Ascending aorta (tissue), 2 donors: ENCODE results near the gene CSRNP3. TPM values are rescaled to one million over a fixed set of nuclear protein-coding genes. Genes with fewer than 3 reads are reported as not detected.
"Not testable (repeated sequence)": the region's sequence is repeated elsewhere in the genome, so short reads cannot be mapped to it uniquely, and the experiment has no call there.

Source experiments
- DNase-seq, 2 donors: peaks; one replicate each; pipeline ENCODE4 v3.0.0-alpha.2; 2019; ENCODE audit warnings: low spot score in 2 of 2
- H3K27ac ChIP-seq, 2 donors: fragments of 200-600 bp; sonication (generic); one replicate each; pipeline ENCODE4 v1.5.1; 2016 to 2017; ENCODE audit warnings: mild to moderate bottlenecking in 1 of 2
- H3K27me3 ChIP-seq: fragments of 200-600 bp; sonication (generic); one replicate; pipeline ENCODE4 v1.5.1; 2017
- H3K36me3 ChIP-seq, 2 donors: fragments of 200-600 bp; sonication (generic); one replicate each; pipeline ENCODE4 v1.5.1; 2016
- H3K4me1 ChIP-seq, 2 donors: fragments of 200-600 bp; sonication (generic); one replicate each; pipeline ENCODE4 v1.5.1; 2016 to 2017; ENCODE audit warnings: mild to moderate bottlenecking in 1 of 2
- H3K4me3 ChIP-seq, 2 donors: fragments of 200-600 bp; sonication (generic); one replicate each; pipeline ENCODE4 v1.5.1; 2016 to 2017; ENCODE audit warnings: mild to moderate bottlenecking in 1 of 2
- H3K9me3 ChIP-seq, 2 donors: fragments of 200-600 bp; sonication (generic); one replicate each; pipeline ENCODE4 v1.5.1; 2016
- CTCF ChIP-seq, 3 experiments: fragments of 200-600 bp in 2 of 3; fragments of 450-650 bp in 1 of 3; sonication (generic) in 2 of 3; IDR thresholded peaks; one replicate each; pipeline ENCODE4 v1.5.1; 2016 to 2019; ENCODE audit warnings: antibody characterized with exemption in 3 of 3, mild to moderate bottlenecking in 1 of 3, moderate library complexity in 1 of 3
- intact Hi-C: fragments of 100-400 bp; cut with DNase I; formaldehyde crosslinking; loops from one replicate; pipeline ENCODE4 v1.15.1; 2023
- total RNA-seq: library from RNA; depleted of rRNA; stranded (reverse); fragments of >200 nt; gene quantifications from one replicate; pipeline ENCODE4 v1.1.0, GENCODE V29; 2016

Gene CSRNP3
- total RNA-seq, 1 donor from 2014 or later = 2.8 TPM

- H3K36me3 ChIP-seq = no peaks in the 10 kb centered on the region
- no peak overlapping the region for H3K4me3 ChIP-seq
- H3K9me3 ChIP-seq = no peaks in the 10 kb centered on the region
- H3K4me1 ChIP-seq = peaks cover 0 to 2% of the 10 kb centered on the region in 2 donors
- TF ChIP-seq CTCF (IDR thresholded peaks at IDR 0.05) = no peak
- no peaks in the 10 kb centered on the region for H3K27me3 ChIP-seq
- H3K27ac ChIP-seq = no peak overlapping the region
- DNase-seq = no peak
- intact Hi-C loops = no loop called here
Observed at GRCh38 chr2:165655661-165656060, 186.2 kb downstream of the CSRNP3 start.

- no peak for DNase-seq
- H3K27ac ChIP-seq = no peak overlapping the region
- H3K9me3 ChIP-seq = no peaks in the 10 kb centered on the region
- H3K4me1 ChIP-seq = peaks cover 0 to 2% of the 10 kb centered on the region in 2 donors
- no peak for TF ChIP-seq CTCF (IDR thresholded peaks at IDR 0.05)
- H3K4me3 ChIP-seq = no peak overlapping the region
- intact Hi-C loops = no loop called here
- no peaks in the 10 kb centered on the region for H3K27me3 ChIP-seq
- no peaks in the 10 kb centered on the region for H3K36me3 ChIP-seq
Observed at GRCh38 chr2:165660361-165660760, 190.9 kb downstream of the CSRNP3 start.

- DNase-seq = no peak
- Histone ChIP-seq H3K27me3 (no peaks in the 10 kb centered on the region), H3K4me1 (no peaks in the 10 kb centered on the region), H3K36me3 (no peaks in the 10 kb centered on the region), H3K9me3 (no peaks in the 10 kb centered on the region), H3K4me3 (no peak overlapping the region), H3K27ac (no peak overlapping the region)
- no peak for TF ChIP-seq CTCF (IDR thresholded peaks at IDR 0.05)
- intact Hi-C loops = no loop called here
Observed at GRCh38 chr2:165662720-165663119, 193.2 kb downstream of the CSRNP3 start.

GRCh38 chr2:165665614-165666013 lies 196.1 kb downstream of the CSRNP3 start:
- no peak for TF ChIP-seq CTCF (IDR thresholded peaks at IDR 0.05)
- H3K4me3 ChIP-seq = no peak overlapping the region
- no peak for DNase-seq
- intact Hi-C loops = no loop called here
- no peak overlapping the region for H3K27ac ChIP-seq
- no peaks in the 10 kb centered on the region for H3K9me3 ChIP-seq
- no peaks in the 10 kb centered on the region for H3K36me3 ChIP-seq
- no peaks in the 10 kb centered on the region for H3K4me1 ChIP-seq
- no peaks in the 10 kb centered on the region for H3K27me3 ChIP-seq

GRCh38 chr2:165666073-165666472 lies 196.6 kb downstream of the CSRNP3 start:
- H3K27ac ChIP-seq, H3K9me3 ChIP-seq, H3K27me3 ChIP-seq, H3K4me1 ChIP-seq, intact Hi-C loops, H3K36me3 ChIP-seq, H3K4me3 ChIP-seq, DNase-seq: not testable (repeated sequence)

- Histone ChIP-seq H3K4me3 (no peak overlapping the region), H3K36me3 (no peaks in the 10 kb centered on the region), H3K27me3 (no peaks in the 10 kb centered on the region), H3K9me3 (no peaks in the 10 kb centered on the region), H3K27ac (no peak overlapping the region), H3K4me1 (no peaks in the 10 kb centered on the region)
- no peak for DNase-seq
- intact Hi-C loops = no loop called here
- TF ChIP-seq CTCF (IDR thresholded peaks at IDR 0.05) = no peak
Observed at GRCh38 chr2:165666605-165667004, 197.1 kb downstream of the CSRNP3 start.
